Activated naive CD8-positive, alpha-beta T cell treated with anti-CD3 and anti-CD28 coated beads, Interleukin-2, amount 10 ng/mL, durations not matched to agents 7 days and 5 days (primary cell): ENCODE data around the gene PAX5. TPM values are rescaled to one million over a fixed set of nuclear protein-coding genes. Genes with fewer than 3 reads are reported as not detected.
"Not testable (repeated sequence)": the region's sequence is repeated elsewhere in the genome, so short reads cannot be mapped to it uniquely, and the experiment has no call there.

Experiments used
- ATAC-seq: fragments of 150-1000 bp; cut with Tn5 transposase; one replicate; pipeline ENCODE4 v1.10.0; 2021; ENCODE audit warnings: low read depth, moderate library complexity
- POLR2A ChIA-PET: fragments of 350-600 bp; sonication (Branson Sonifier 250); formaldehyde crosslinking; loops from one replicate; lab custom pipeline; 2021; ENCODE audit warnings: antibody characterized with exemption; lab: Charles Lee
- DNase-seq: peaks from one replicate; pipeline ENCODE4 v3.0.0; 2021
- H3K27ac Mint-ChIP-seq: one replicate; pipeline ENCODE4 v1.8.0; 2022; ENCODE audit warnings: mild to moderate bottlenecking, mixed read lengths
- H3K27me3 Mint-ChIP-seq: one replicate; pipeline ENCODE4 v1.8.0; 2022; ENCODE audit warnings: mild to moderate bottlenecking, moderate library complexity, mixed read lengths
- H3K36me3 Mint-ChIP-seq: one replicate; pipeline ENCODE4 v1.8.0; 2021; ENCODE audit warnings: mild to moderate bottlenecking, mixed read lengths
- H3K4me1 Mint-ChIP-seq: one replicate; pipeline ENCODE4 v1.8.0; 2021; ENCODE audit warnings: mixed read lengths
- H3K4me3 Mint-ChIP-seq: one replicate; pipeline ENCODE4 v1.8.0; 2022; ENCODE audit warnings: mild to moderate bottlenecking, moderate library complexity, mixed read lengths
- H3K9me3 Mint-ChIP-seq: one replicate; pipeline ENCODE4 v1.8.0; 2021; ENCODE audit warnings: mixed read lengths
- total RNA-seq, 2 experiments: library from RNA; stranded (reverse); gene quantifications; one replicate each; pipeline ENCODE4 v1.2.3, GENCODE V29; 2021

Gene PAX5
- total RNA-seq, 2 experiments from 2014 or later: 0.89 to 1.1 TPM

DNA sequence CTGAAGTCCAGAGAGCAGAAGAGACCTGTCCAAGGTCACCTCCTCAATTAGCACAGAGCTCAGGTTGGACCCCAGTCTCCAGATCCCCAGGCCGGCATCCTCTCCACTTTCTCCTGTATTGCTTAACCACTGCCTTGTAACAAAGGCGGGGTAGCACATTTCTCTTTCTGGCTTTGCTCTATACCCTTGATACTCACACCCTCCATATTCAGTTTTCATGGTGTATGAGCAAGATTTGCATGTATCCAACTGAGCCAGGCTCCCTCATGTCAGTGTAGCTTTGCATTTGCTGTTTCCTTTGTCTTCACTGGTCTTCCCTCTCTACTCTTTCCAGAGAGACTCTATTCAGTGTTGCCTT is 20.3 kb upstream of the PAX5 start:
- H3K27ac Mint-ChIP-seq, H3K9me3 Mint-ChIP-seq, H3K4me3 Mint-ChIP-seq, H3K4me1 Mint-ChIP-seq, H3K36me3 Mint-ChIP-seq, ATAC-seq, DNase-seq, POLR2A ChIA-PET: not testable (repeated sequence)
- H3K27me3 Mint-ChIP-seq: peaks cover 56% of the 10 kb centered on the region

DNA sequence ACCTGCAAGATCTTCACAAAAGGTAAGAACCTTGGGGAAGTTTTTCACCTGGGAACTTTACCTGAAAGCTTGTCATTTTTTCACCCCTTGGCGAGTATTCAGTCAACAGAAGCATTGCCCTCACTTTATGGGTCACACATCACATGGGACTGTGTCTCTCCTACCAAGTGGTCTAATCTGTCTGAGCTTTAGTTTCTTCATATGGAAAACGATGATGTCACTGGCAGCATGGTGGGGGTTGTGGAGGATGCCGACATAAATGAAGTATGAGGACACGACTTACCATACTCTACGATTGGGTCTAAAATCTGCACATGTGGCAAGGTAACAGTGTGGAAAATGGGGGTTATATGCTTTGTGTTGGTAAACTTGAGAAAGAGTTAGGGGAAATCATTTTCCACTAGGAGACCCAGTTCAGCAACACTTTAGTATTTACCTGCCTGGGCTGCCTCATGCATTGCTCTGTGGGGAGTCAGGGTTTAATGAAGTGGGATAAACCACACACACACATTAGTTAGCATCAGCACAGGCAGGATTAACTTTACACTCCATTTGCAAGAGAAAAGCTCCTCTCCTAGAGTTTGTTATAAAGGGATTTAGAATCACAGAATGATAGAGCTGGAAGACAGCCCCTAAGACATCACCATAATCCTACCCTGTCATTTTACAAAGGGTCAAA is 19.8 kb upstream of the PAX5 start:
- Mint-ChIP-seq H3K27me3 (peaks cover 54% of the 10 kb centered on the region), H3K4me3 (no peak overlapping the region), H3K27ac (no peak overlapping the region), H3K4me1 (no peaks in the 10 kb centered on the region), H3K9me3 (no peaks in the 10 kb centered on the region), H3K36me3 (no peaks in the 10 kb centered on the region)
- ATAC-seq: no peak
- no peak for DNase-seq
- POLR2A ChIA-PET: no interaction called here

DNA sequence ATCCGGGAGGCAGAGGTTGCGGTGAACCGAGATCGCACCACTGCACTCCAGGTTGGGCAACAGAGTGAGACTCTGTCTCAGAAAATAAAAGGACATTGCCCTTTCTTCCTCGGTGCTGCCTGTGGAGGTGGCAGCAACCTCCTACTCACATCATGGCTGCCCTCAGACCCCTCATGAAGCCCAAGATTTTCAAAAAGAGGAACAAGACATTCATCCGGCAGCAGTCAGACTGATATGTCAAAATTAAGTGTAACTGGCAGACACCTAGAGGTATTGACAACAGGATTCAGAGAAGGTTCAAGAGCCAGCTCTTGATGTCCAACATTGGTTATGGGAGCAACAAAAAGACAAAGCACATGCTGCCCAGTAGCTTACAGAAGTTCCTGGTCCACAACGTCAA is 12.6 kb upstream of the PAX5 start:
- POLR2A ChIA-PET: no interaction called here
- Mint-ChIP-seq H3K27me3 (peaks cover 69% of the 10 kb centered on the region), H3K36me3 (no peaks in the 10 kb centered on the region), H3K27ac (no peak overlapping the region), H3K9me3 (no peaks in the 10 kb centered on the region), H3K4me1 (no peaks in the 10 kb centered on the region), H3K4me3 (no peak overlapping the region)
- no peak for DNase-seq
- no peak for ATAC-seq

DNA sequence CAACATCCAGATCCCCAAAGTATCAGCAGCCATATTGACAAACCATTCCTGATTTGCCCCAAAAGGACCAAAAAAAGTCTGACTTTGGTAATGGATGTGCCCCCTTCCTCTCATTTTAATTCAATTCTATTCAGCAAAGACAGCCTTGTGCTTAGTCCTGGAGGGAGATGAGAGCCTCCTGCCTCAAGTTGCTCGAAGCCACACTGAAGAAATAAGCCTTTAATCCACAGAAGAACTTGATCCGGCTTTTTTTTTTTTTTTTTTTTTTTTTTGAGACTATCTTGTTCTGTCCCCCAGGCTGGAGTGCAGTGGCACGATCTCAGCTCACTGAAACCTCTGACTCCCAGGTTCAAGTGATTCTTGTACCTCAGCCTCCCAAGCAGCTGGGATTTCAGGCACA is 8.4 kb upstream of the PAX5 start:
- H3K27me3 Mint-ChIP-seq: peaks cover 89% of the 10 kb centered on the region

DNA sequence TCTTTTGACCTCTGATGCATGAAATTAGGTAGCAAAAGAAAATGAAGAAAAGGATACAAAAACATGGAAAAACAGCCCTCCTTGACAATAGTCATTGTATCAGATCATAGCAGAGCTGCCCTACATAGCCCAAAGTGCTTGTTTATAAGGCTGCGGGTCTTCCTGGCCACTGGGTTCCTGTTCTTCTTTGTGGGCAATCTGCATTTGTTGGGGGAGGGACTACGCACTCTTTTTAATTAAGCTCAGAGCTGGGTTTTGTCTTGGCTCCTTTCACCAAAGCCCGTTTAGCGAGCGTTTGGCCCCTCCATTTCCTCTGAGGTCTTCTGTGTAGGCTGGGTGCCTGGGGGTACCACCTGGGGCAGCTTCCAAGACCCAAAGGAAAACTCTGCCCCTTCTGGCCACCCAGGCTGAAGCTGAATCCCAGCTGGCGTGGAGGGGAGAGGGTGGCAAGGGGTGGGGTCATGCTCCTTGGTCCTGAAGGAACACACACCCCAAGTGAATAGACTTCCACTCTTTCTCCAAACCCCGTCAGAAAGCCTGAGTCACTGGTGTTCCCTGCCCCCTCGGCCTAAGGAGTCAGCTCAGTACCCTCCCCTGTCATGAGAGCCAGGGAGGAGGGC is 6.5 kb upstream of the PAX5 start:
- Mint-ChIP-seq H3K27ac (no peak overlapping the region), H3K36me3 (no peaks in the 10 kb centered on the region), H3K4me1 (peaks cover 14% of the 10 kb centered on the region), H3K9me3 (no peaks in the 10 kb centered on the region), H3K4me3 (no peak overlapping the region), H3K27me3 (peaks cover 89% of the 10 kb centered on the region)
- ATAC-seq (no peak), DNase-seq (no peak)
- POLR2A ChIA-PET: no interaction called here

More for the DNA sequence above, 8.4 kb upstream of the PAX5 start:
- Mint-ChIP-seq H3K4me1 (peaks cover 2% of the 10 kb centered on the region), H3K36me3 (no peaks in the 10 kb centered on the region), H3K4me3 (no peak overlapping the region), H3K9me3 (no peaks in the 10 kb centered on the region), H3K27ac (no peak overlapping the region)
- no peak for ATAC-seq
- POLR2A ChIA-PET: no interaction called here
- no peak for DNase-seq

DNA sequence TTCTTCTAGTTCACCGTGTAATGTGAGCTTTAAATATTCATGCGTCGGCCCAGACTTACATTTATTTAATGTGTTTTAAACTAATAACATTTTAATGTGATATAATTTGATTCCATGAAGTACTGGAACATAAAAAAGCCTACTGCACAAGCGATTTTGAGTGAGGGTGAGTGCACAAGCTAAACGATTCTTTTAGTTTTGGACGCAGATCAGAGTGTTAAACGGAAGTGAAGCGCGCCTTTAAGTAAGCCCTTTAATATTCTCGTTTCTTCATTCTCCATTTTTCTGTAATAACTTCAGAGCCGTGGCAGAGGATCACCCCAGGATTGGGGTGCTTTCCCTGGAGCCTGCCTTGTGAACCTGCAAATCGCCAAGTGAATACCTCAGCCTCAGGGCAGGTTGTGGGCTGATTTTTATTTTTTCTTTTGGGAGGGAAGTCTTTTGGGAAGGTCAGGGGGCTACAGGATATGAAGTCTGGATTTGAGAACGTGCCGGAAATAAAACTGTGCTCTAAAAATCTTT is 4.9 kb upstream of the PAX5 start:
- H3K27me3 Mint-ChIP-seq: peaks cover 90% of the 10 kb centered on the region
- H3K4me1 Mint-ChIP-seq: peaks cover 20% of the 10 kb centered on the region
- ATAC-seq (no peak), DNase-seq (no peak)
- no peak overlapping the region for H3K27ac Mint-ChIP-seq
- POLR2A ChIA-PET: no interaction called here
- H3K4me3 Mint-ChIP-seq: no peak overlapping the region
- H3K9me3 Mint-ChIP-seq: no peaks in the 10 kb centered on the region
- no peaks in the 10 kb centered on the region for H3K36me3 Mint-ChIP-seq

DNA sequence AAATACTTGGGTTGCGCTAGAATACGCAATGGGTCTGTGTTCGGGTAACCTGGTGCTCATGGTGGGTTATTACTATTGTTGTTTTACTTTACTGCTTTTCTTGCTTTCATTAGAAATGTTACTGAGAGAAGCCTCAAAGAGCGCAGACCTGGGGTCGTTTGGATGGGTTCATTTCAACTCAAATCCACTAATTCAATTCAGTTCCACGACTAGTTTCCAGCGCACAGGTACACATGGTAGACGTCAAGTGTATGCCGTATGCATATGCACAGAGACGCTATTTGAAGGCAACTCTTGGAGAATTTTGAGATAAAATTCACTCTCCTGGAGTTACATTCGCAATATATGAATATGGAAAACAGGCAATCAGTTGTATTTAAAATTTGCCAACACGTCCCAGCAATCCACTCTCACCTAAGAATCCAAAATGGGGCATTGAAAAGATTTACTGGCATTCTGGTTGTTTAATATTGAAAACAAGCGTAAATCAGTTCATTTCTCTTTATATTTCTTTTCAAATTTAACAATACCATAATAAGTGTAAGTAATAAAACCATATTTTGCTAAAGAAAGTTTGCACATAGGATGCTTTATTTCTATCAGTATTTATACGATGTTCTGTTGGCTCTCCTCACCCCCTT is 4.4 kb upstream of the PAX5 start:
- no peaks in the 10 kb centered on the region for H3K9me3 Mint-ChIP-seq
- POLR2A ChIA-PET: interaction anchor here (1.0 kb wide), 1 partner anchor 13 kb away, joined by 3 read pairs; no protein-coding TSS in a partner anchor

DNA sequence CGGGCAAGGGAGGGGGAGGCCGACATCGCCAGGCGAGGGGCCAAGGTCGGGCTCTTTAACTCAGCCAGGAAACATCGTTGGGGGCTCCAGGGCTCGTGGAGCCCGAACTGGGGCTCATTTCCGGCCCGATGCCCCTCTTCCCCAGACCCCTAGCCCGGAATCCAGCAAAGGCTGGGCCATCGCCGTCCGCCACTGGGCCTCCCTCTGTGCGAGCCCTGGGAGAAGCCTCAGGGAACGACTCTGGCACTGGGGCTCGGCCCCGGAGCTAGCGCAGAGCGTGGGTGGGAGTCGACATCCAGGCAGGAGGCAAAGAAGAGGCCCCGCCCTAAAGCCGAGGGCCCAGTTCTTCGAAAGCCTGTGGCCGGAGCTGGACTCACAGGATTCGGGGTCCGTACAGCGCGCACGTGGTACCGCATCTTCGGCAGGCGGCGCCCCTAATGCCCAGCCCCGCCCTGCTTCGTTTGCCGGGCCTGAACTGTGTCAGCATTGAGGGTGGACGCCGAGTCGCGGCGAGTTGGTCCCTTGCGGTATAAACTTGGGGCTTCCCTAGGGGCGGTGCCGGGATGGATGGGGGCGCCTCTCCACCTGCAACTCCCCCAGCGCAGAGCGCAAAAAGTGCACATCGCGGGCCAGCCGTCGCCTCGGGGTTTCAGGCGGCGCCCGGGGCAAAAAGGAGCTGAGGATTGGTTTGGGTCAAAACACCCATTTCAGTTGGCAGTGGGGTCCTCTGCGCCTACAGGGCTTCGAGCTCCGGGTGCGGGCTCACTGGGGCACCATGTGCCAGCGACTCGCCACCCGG is 3.6 kb upstream of the PAX5 start:
- H3K27me3 Mint-ChIP-seq: peaks cover 93% of the 10 kb centered on the region
- H3K4me1 Mint-ChIP-seq: peaks cover 23% of the 10 kb centered on the region
- H3K27ac Mint-ChIP-seq: no peak overlapping the region
- POLR2A ChIA-PET: interaction anchor here (1.0 kb wide), 1 partner anchor 12 kb away, joined by 3 read pairs; no protein-coding TSS in a partner anchor
- H3K4me3 Mint-ChIP-seq: peak overlapping the region; percentile 79
- ATAC-seq: no peak
- no peaks in the 10 kb centered on the region for H3K36me3 Mint-ChIP-seq
- DNase-seq: peak; percentile 47
- H3K9me3 Mint-ChIP-seq: no peaks in the 10 kb centered on the region

More for the DNA sequence above, 4.4 kb upstream of the PAX5 start:
- H3K27me3 Mint-ChIP-seq: peaks cover 91% of the 10 kb centered on the region
- ATAC-seq (no peak), DNase-seq (no peak)
- H3K4me3 Mint-ChIP-seq: peak overlapping the region; percentile 79
- peaks cover 22% of the 10 kb centered on the region for H3K4me1 Mint-ChIP-seq
- no peaks in the 10 kb centered on the region for H3K36me3 Mint-ChIP-seq
- H3K27ac Mint-ChIP-seq: no peak overlapping the region

DNA sequence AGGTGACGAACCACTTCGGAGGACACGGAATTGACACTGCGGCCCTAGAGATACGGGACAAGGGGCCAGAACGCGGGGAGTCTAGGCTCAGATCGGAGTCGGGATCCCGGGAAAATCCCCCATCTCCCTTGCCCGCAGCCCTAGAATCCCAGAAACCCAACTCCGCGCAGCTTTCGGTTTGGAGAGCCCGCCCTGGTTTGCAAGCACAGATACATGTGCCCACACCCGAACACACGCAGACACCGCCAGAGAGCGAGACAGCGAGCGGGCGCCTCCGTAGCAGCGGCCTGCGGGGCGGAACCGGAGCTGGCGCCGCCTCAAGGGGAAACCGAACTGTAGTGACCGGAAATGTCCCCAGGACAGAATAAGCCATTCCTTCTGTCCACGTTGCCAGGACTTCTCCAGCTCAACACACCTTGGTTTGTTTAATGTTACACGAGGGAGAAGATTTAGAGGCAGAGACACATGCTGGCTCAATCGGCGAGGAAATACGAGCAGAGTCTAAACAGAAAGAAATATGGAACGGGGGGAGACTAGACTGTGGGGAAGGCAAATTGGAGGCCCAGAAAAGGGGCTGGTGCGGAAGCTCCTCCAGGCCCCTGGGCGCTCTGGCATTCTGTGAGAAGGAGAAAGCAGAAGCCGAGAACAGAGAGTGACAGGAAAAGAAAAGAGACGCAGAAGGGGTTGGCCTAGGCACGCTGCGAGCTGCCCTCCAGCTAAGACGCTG is 2.9 kb upstream of the PAX5 start:
- ATAC-seq (peak; percentile 41), DNase-seq (peak; percentile 60)
- Mint-ChIP-seq H3K4me1 (peaks cover 23% of the 10 kb centered on the region), H3K4me3 (peak overlapping the region; percentile 79), H3K27ac (peak overlapping the region; percentile 13), H3K27me3 (peaks cover 92% of the 10 kb centered on the region), H3K9me3 (no peaks in the 10 kb centered on the region), H3K36me3 (no peaks in the 10 kb centered on the region)
- POLR2A ChIA-PET: interaction anchor here (0.8 kb wide), 1 partner anchor 84 kb away, joined by 3 read pairs; no protein-coding TSS in a partner anchor

DNA sequence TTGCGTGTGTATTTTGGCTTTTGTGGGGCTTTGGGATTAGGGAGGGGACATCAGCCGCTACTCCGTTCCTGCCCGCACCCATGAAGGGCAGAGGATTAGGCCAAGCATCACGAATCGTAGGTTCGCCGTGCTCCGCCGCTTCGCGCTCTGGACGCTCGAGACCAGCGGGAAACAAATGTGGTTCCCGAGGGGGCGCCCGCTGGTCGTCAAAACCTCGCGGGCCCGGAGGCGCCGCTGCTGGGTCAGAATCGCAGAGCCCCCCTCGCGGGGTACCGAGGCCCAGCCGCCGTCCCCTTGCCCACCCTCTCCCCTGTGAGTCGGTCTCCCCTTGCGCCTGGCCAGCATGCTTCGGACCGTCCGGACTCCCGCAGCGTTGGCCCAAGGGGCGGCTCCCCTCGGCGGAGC is 2.3 kb upstream of the PAX5 start:
- DNase-seq (peak; percentile 43), ATAC-seq (no peak)
- POLR2A ChIA-PET: interaction anchor here (0.8 kb wide), 1 partner anchor 85 kb away, joined by 3 read pairs; no protein-coding TSS in a partner anchor
- Mint-ChIP-seq H3K27me3 (peaks cover 93% of the 10 kb centered on the region), H3K4me3 (peak overlapping the region; percentile 79), H3K9me3 (no peaks in the 10 kb centered on the region), H3K27ac (no peak overlapping the region), H3K4me1 (peaks cover 23% of the 10 kb centered on the region), H3K36me3 (no peaks in the 10 kb centered on the region)

DNA sequence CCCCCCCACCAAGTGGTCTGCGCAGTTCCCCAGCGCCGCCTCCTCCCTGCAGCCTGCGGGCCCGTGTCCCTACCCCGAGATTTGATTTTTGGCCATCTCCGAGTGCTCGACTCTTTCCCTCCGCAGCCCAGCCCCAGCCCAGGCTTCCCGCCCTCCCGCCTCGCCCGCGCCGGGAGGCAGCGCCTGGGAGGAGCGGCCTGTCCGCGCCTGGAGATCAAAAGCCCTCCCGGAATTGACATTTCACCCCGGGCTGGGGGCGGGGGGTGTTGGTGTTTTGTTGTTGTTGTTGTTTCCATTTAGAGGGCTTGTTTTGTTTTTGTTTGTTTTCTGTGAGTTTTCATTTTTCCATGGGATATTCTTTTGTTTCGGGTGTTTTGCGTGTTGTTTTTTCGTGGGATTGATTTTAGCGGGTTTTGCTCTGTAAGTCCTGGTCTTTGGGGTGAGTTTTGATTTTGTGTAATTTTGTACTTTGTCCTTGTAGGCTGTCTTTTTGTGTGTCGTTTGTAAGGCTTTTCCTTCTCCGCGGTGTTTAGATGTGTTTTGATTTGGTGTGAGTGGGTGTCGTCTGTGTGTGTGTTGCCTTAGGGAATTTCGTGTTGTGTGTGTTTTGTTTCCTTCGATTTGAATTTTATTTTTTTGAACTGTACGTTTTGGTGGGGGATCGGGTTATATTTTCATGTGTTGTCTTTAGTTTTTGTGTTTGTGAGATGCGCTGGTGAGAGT is 1.7 kb upstream of the PAX5 start:
- H3K36me3 Mint-ChIP-seq: no peaks in the 10 kb centered on the region
- POLR2A ChIA-PET: no interaction called here
- peaks cover 23% of the 10 kb centered on the region for H3K4me1 Mint-ChIP-seq
- ATAC-seq (no peak), DNase-seq (no peak)
- H3K27ac Mint-ChIP-seq: peak overlapping the region; percentile 56
- H3K4me3 Mint-ChIP-seq: peak overlapping the region; percentile 79
- H3K27me3 Mint-ChIP-seq: peaks cover 93% of the 10 kb centered on the region
- H3K9me3 Mint-ChIP-seq: no peaks in the 10 kb centered on the region
